Activated CD4-positive, alpha-beta T cell treated with anti-CD3 and anti-CD28 coated beads, Interleukin-2, amount 50 U/mL, for 24 hours (primary cell): Measurements from ENCODE around the gene KHK.

ENCODE experiments used
- DNase-seq, 2 donors: peaks; one replicate each; pipeline ENCODE4 v3.0.0-alpha.2; 2020; ENCODE audit warnings: low read depth in 1 of 2, low spot score in 1 of 2

Gene KHK

GRCh38 chr2:27080603-27080936 is 6.0 kb upstream of the KHK start:
- no peak for DNase-seq

- no peak for DNase-seq
Measured at GRCh38 chr2:27081984-27082772, 4.4 kb upstream of the KHK start.

GRCh38 chr2:27082773-27083409 is 3.7 kb upstream of the KHK start:
- DNase-seq: no peak

GRCh38 chr2:27083410-27084296 is 2.9 kb upstream of the KHK start:
- no peak for DNase-seq

GRCh38 chr2:27084297-27085061 is 2.1 kb upstream of the KHK start:
- DNase-seq: no peak

GRCh38 chr2:27085062-27085672 is 1.4 kb upstream of the KHK start:
- DNase-seq: no peak

GRCh38 chr2:27085673-27086089 is 891 bp upstream of the KHK start:
- no peak for DNase-seq

GRCh38 chr2:27086090-27086723 is 365 bp upstream of the KHK start:
- peak; percentile 96 to 100 for DNase-seq

- no peak for DNase-seq
Measured at GRCh38 chr2:27087823-27088410, 1.3 kb downstream of the KHK start.

GRCh38 chr2:27088634-27089033 is 2.1 kb downstream of the KHK start:
- no peak for DNase-seq

GRCh38 chr2:27089111-27089954 is 2.8 kb downstream of the KHK start:
- DNase-seq: no peak

GRCh38 chr2:27091746-27092695 is 5.4 kb downstream of the KHK start:
- DNase-seq: no peak

GRCh38 chr2:27092696-27093429 is 6.3 kb downstream of the KHK start:
- DNase-seq: no peak

- no peak for DNase-seq
Measured at GRCh38 chr2:27093430-27094352, 7.1 kb downstream of the KHK start.

- DNase-seq: no peak
Measured at GRCh38 chr2:27094353-27094984, 7.9 kb downstream of the KHK start.

GRCh38 chr2:27095427-27095744 is 8.8 kb downstream of the KHK start:
- no peak for DNase-seq
